Activated T-cell treated with anti-CD3 and anti-CD28 coated beads for 48 hours (primary cell): ENCODE measurements around the gene NPR3.
"Not testable (repeated sequence)": the region's sequence is repeated elsewhere in the genome, so short reads cannot be mapped to it uniquely, and the experiment has no call there.

Source experiments
- DNase-seq: peaks from one replicate; pipeline ENCODE4 v3.0.0-alpha.2; 2020; ENCODE audit warnings: low read depth

Gene NPR3

DNA sequence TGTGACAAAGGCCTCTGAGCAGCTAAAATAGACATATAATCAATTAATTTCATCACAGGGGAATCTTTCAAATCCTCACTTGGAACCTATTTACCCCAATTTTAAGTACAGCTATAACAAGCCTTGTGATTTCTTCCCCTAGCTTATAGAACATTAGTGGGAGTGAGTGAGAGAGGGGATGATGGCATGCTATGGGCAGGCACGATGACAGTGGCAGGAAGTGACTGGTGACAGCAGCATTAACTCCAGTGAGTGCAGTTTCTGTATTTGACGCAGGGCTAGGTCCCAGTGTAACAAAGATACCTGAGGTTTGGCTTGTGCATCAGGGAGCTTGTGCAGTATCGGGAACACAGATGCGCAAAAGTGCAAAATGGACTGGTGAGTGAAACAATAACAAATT is 54.1 kb downstream of the NPR3 start:
- DNase-seq: no peak

DNA sequence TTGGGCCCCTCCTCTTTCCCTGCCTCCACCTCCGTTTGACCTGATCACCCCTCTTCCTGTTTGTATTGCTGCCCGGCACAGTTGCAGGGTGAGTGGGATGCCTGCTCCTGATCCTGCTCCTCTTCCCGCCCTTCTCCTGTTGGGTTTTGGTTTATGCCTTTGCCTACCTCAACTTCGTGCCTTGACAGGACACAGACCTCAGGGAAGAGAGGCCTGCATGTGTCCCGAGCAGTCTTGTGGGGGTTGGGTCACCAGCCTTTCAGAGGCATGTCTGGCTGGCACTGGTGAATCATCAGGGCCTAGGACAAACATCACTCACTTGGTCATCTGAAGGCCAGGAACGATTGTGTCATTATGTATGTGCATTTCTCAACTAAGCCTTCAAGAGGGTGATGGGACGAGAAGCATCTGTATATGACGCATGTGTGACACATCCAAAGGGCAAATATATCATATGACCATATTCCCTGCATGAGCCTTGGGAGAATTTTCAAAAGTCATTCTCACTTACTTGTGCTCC is 56.9 kb downstream of the NPR3 start:
- no peak for DNase-seq

DNA sequence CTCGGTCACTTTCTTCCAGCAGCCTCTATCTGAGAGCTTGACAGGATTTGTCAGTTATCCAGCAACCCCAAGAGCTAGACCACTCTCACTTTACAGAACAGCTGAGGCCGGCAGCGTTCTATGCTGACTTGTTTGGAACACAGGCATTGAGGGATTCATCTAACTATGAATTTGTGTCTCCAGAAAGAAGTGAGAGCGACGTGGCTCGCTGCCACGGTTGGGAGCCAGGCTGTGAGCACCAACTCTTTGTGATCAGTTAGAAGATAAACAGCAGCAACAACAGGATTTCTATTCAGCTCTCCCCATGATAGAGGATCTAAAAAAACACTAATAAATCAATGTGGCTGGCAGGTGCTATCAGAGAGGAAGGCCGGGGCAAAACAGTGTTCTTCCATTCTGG is 58.6 kb downstream of the NPR3 start:
- no peak for DNase-seq

DNA sequence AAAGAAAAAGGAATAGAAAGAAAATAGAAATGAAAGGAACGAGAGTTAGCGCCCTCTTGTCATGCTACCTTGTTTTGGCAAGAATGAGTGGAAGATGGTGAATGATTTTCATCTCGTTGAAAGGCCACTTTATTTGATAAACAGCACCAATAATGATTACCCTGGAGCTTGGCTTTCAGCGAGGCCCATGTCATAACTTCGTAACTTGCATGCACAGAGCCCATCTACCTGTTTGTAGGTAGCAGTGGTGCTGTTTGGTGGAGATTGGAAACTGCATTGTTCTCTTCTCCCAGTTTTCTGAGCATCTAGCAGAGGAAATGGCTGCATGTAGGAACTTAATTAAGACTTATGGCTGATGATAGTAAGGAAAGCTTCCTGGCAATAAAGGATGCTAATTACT is 59.3 kb downstream of the NPR3 start:
- no peak for DNase-seq

DNA sequence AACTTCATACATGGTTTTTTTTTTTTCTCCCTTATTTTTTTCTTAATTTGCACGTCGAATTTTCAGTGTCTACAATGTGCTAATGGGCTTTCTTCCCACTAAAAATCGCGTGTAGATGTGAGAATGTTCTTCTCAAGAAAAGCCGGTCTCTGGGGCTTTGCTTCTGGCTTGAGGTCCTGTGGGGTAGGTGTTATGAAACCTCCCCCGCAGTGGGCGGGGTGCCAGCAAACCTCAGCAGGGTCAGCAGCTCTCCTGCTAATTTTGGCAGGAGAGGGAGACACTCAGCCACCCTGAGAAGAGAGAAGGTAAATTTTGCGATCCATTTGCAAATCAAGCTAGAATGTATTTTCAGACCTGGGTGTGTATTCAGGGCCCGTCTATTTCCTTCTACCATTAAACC is 59.9 kb downstream of the NPR3 start:
- DNase-seq: no peak

DNA sequence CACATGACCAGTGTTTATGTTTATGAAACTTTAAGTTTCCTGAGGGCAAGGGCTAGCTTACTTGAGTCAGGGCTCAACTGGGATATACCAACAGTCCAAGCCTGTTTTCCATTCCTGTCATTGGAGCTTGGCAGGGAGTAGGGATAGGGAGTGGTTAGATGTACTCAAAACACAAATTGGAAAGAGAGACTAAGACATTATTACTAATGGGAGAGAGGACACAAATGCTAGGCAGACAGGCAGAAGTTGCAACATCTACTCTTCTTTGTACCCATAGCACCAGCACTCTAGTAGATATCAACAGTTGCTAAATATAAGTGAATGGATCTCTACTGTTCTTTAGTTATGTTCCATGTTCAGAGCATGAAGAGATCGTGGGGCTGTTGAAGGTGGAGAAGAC is 62.8 kb downstream of the NPR3 start:
- DNase-seq: no peak

DNA sequence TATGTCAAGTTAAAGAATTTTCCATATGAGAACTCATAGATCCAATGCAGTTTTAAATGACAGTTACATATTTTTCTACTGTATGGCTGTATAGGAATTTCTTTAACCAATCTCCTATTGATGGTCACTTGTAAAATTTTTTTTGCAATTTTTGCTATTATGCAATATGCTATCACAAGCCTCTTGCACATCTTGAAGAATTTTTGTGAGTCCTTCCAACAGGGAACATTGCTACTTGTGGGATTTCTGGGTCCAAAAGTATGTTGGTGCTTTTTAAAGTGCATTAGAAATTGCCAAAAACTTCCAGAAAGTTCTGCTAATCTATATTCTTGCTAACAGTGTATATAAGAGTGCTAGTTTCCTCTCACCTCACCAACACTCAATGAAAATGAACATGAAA is 65.1 kb downstream of the NPR3 start:
- DNase-seq: no peak

DNA sequence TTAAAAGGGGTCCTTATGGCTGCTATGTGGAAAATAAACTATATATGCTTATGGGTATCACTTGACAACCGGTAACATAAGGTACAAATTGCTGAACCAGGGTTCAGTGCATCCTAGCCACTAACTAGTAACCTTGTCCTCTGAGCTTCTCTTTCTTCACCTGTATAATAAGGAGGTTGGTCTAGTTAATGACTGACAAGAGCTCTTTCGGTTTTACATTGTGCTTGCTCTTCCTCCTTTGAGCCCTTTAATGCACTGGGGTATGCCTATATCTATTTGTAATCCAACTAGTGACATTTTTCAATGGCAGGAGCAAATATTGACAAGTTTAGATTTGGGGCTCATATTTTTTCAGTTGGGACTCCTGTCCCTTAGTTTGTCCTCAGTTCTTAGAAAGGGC is 66.1 kb downstream of the NPR3 start:
- no peak for DNase-seq

DNA sequence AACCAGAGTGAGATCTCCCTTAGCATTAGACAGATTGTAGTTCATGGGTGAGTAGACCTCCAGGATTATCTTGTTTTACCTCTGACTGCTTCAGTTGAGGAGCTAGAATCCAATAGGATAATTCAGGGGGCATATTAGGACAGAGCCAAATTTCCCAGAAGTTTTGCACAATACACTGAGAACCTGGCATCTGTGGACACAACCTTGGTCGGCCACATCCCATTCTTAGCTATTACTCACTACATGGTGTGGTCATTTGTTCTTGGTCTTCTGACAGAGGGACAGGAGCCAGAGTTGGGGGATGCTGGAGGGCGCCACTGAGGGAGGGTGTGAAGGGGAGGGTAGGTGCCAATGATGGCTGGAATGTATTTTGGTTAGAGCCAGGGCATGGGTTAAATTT is 66.6 kb downstream of the NPR3 start:
- DNase-seq: no peak

DNA sequence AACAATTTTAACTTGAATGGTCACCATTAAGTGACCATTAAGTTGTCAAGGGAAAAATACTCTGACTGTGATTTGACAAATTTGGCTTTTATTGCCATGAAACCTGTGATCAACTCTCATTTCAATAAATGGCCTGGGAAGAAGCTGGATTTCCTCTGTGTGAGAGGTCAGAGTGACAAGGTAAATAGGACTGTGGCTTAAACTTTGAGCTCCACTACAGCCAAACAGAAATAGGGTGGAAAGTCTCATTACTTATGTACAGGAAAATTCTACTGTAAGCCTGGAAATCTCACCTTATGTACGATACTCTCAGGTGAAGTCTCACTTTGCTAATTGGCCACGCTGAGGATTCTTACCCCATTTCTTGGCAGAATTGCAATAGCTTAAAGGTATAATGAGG is 67.3 kb downstream of the NPR3 start:
- DNase-seq: no peak

DNA sequence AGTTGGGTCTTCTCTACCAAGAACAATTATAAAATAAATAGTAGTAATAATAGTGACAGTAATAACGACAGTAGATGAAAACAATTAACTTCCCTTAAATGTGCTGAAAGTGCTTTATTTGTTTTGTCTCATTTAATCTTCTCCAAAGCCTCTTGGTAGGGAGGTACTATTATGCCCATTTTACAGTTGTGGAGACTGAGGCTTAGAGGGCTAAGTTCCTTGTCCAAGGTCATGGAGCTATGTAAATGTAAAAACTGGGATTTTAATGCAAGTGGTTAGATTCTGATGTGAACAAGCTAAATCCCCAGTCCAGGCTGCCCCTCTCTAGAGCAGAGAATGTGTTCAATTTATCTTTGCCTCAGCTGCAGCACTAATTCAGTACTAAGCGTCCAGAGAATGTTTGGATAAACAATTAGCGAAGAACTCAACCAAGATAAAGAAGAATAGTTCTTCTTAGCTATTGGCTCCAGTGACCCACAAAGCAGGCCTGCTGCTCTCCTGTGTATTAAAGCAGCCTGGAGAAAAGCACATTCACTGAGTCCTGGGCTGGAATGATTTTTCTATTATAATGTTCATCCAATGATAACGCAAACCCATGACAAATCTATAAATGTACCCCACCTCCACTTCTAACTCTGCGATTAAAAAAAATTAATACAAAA is 68.8 kb downstream of the NPR3 start:
- no peak for DNase-seq

DNA sequence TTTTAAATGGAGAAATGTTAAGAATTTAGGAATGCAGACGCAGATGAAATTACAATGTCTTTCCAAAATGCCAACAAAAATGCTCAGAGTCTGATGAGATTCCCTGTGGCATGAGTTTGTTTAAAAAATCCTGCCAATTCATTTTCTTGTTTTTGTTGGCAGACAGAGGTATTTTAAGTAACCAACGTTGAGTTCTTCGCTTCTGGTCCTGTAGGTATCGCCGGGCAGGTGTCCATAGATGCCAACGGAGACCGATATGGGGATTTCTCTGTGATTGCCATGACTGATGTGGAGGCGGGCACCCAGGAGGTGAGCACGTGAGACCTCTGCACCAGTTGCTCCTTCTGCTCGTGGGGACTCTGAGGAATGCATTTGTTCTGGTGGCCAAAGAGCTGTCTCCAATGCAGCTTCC is 69.4 kb downstream of the NPR3 start:
- no peak for DNase-seq

DNA sequence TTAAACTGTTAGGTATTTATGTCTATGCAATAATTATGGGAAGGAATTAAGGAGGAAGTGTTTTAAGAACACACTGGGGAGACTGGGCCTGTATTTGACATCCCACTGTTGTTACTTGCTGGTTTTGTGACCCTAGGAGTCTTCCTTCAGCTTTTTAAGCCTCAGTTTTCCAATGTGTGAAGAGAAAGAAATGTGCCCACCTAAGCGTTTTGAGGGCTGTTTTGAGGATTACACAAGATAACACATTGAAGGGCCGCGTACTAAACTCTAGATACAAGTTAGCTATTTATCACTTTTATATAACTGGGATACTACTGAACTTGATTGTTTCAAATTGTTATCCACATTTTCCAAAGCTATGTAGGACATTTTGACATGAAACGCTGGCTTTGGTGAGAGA is 72.5 kb downstream of the NPR3 start:
- DNase-seq: no peak

DNA sequence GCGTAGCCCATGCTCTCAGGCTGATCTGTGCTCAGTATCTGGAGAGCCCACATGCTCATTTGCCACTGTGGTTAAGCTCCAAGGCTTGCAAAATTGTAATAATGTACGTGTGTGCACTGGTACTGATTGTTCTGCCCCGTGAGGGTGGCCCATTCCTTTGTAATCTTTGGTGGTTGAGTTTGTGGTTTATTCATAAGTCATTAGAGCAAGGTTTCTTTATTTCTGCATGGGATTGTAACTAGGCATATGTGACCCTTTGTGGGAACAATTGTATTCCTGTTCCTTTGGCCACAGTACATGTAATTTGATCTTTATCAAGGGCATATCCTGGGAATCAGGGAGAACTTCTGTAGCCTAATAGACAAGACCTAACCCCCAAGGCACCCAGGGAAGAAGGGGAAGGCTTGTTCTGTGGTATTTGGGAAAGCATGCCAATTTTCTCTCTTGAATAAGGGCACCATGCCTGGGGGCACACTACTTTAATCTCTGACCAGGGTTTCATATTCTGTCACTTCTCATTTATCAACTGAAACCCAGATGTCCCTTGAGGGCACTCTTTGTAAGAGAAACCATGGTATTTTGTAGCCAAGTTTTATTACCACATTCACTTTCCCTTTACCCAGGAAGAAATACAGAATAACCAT is 74.6 kb downstream of the NPR3 start:
- DNase-seq: no peak

DNA sequence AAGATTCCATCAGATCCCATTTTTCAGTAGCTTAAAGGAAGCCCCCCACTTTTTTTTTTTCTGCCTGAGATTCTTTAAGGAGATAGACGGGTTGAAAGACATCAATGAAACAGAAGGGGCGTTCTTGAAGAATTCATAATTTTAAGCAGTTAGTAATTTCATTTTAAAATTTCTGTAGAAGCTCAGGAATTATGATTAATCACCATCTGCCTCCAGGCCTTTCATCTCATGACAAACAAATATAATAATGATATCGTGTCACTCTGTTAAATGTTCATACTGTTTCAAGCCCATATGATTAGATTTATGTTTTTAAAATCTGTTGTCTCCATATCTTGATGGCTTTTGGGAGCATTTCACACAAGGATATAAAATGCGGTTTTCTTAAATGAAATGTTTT is 75.2 kb downstream of the NPR3 start:
- no peak for DNase-seq

DNA sequence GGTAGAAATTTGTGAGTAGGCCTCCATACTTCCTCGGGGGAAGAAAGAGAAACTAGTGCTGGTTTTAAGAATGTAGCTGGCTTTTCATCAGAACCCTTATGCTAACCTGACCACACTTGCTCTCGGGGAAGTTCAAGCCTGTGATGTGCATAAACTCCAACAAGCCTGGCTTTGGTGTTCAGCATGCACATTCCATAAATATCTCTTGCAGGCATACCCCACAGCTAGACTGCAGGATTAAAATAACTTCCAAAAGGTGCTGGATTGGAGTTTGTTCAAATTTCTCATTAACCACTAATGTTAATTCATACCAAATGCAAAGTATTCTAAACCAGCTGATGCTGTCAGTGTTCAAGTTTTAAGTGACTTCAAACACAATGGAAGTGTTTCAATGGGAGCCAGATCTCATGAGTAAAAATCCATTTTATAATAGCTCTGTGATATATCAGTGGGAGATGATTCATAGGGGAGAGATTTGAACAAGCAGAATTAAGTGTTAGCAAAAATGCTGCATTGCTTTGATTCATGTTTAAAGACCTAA is 79.4 kb downstream of the NPR3 start:
- no peak for DNase-seq

DNA sequence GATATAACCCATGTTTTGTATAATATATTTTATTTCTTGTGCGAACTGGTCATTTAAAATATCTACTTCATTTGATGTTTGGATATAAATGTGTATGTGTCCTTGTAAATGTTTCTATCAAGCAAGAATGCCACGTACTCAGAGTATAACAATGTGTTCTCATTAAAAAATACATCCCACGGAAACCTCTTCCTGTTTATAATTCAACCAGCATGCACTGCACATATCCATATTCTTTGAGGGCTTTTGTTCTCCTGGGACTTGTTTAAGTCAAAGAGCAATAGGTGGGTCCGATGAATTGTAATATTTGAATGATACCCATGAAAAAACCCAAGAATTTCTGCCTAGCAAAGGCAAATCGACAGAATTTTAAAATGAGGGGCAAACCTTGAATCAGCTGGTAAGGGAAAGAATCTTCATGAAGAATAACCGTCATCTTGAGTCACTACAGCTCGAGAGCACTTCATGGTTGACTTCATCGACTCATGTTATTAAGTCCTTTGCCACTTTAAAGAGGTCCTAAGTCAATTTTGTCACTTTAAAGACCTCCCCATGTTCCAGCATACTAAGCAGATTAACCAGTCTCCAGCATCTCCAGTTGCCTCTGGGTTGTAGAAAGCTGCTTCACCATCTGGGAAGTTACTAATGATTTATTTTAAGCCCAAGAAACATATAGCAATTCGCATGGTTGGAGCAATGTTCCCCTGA is 80.6 kb downstream of the NPR3 start:
- no peak for DNase-seq

DNA sequence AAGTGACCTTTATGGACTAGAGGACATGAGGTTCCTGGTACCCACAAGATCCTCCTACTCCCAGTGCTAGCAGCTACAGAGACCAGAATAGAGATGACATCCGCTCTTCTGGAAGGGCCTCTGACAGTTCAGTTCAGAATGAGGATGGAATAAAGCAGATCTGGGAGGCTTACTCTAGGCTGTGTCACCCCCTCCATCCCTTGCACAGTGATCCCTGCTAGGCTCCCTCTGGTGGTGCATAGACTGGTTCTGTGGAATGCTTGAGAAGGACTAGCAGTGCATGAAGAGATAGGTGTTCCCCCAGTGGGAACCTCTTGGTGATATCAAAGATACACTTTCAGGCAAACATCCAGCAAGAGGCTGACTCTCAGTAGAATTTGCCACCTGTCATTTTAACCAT is 83.0 kb downstream of the NPR3 start:
- DNase-seq: no peak

DNA sequence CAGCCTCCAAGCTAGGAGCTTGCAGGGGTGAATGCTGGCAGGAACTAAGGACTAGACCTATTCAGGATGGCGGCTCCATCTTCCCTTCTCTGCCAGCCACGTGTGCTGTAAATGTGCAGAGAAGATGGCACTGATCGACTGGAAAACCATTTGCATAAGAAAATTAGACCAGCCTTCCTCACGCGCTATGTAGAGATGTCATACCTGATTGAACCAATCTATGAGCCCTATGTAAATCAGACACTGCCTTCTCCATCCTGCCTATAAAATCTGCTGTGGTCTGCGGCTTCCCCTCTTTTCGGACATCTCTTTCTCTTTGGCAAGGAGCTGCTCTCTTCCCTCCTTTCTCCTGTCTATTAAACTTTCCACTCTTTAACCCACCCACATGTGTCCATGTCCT is 91.6 kb downstream of the NPR3 start:
- DNase-seq: no peak

DNA sequence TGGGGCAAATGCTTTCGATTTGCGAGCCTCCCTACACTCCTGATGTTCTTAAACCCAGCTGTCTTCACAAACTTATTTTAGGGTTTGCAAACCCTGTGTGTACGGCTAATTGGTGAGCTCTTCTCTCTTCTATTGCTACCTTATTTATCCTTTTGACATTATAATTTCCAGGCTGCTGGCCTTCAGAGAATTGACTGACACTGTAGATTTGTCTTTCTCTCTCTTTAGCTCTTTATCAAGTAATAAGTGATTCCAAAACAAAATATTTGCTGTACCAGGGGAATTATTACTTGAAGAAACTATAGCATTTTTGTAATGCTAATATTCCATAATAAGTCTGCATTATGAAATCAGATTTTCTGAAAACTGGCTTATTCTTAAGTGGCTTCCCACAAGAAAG is 92.5 kb downstream of the NPR3 start:
- DNase-seq: no peak

DNA sequence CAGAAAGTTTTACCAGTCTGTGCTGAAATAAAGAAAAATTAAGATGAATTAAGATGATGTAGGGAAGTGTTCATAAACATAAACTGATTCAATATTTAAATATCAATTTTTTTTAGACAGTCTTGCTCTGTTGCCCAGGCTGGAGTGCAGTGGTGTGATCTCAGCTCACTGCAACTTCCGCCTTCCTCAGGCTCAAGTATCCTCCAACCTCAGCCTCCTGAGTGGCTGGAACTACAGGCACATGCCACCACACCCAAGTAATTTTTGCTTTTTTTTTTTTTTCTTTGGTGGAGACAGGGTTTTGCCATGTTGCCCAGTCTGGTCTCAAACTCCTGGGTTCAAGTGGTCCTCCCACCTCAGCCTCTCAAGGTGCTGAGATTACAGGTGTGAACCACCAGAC is 94.3 kb downstream of the NPR3 start:
- not testable (repeated sequence) for DNase-seq

DNA sequence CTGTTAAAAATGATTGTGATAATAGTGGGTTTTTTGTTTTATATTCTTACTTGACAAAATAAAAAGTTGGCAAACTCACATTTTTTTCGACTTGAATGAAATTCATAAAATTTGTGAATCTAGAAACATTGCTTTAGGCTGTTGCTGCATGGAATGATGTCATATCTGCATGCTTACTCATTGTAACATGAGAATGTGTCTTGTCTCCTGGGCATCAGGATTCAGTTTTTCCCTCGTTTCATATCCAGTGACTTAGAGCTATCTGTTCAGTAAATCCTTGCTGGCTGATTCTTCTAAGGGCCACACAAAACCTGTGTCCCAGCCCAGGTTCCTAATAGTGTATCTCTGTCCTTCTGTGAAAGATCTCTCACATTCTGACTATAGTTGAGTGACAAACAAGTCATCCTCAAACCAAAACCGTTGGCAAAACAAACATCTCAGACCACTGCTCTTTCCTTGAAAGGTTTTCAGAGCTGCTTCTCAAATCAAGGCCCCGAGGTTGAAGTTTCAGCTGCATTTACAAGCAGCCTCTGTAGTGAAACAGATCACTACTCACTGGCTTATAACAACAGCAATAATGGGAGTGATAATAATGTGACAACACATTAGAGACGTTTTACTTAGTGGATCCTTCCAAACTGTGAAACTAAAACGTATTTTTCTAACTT is 95.0 kb downstream of the NPR3 start:
- no peak for DNase-seq

DNA sequence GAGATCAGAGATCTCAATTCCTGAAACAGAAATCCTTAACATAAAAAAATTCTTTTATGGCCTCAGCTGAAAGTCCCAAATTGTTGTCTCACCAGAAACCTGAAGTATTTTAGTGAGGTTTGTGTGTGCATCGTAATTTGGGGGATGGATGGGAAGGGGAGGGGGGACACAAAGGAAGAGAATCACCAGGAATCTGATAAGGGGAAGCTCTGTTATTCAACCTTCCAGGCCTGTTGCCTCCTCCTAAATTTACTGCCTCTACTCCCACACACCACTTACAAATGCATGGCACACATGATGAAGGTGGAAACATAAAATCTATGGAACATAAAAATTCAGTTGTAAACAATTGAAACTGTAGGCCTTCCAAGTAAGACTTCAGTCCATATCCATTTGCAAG is 97.7 kb downstream of the NPR3 start:
- DNase-seq: no peak
